Spleen (tissue), 11 donors: Measurements from ENCODE around the gene JCAD. TPM values are rescaled to one million over a fixed set of nuclear protein-coding genes. Genes with fewer than 3 reads are reported as not detected.

Source experiments
- DNase-seq: peaks from one replicate; pipeline ENCODE4 v3.0.0-alpha.2; 2020
- H3K27ac ChIP-seq, 8 donors: fragments of 200-600 bp; sonication (generic) in 7 of 8; 1 replicate in 4 of 8; 2 replicates in 4 of 8; pipeline versions ENCODE4 v1.5.0 to v1.8.0; 2016 to 2021; ENCODE audit warnings: inconsistent platforms in 4 of 8, mild to moderate bottlenecking in 4 of 8, moderate library complexity in 1 of 8
- H3K27me3 ChIP-seq, 7 donors: fragments of 200-600 bp; sonication (generic) in 6 of 7; replicated peaks in 1 of 7; 1 replicate in 4 of 7; 2 replicates in 3 of 7; pipeline versions ENCODE4 v1.5.0 to v1.8.0; 2016 to 2021; ENCODE audit warnings: inconsistent platforms in 3 of 7, mild to moderate bottlenecking in 1 of 7
- H3K36me3 ChIP-seq, 6 donors: fragments of 200-600 bp; sonication (generic) in 5 of 6; 1 replicate in 4 of 6; 2 replicates in 2 of 6; pipeline versions ENCODE4 v1.5.0 to v1.8.0; 2016 to 2021; ENCODE audit warnings: inconsistent platforms in 2 of 6
- H3K4me1 ChIP-seq, 6 donors: fragments of 200-600 bp; sonication (generic) in 5 of 6; 1 replicate in 3 of 6; 2 replicates in 3 of 6; pipeline versions ENCODE4 v1.5.0 to v1.8.0; 2016 to 2021; ENCODE audit warnings: inconsistent platforms in 3 of 6
- H3K4me3 ChIP-seq, 8 donors: fragments of 200-600 bp; sonication (generic) in 7 of 8; 1 replicate in 4 of 8; 2 replicates in 4 of 8; pipeline versions ENCODE4 v1.5.0 to v1.8.0; 2016 to 2021; ENCODE audit warnings: inconsistent platforms in 4 of 8, mild to moderate bottlenecking in 4 of 8, moderate library complexity in 2 of 8
- H3K9me3 ChIP-seq, 8 donors: fragments of 200-600 bp; sonication (generic) in 7 of 8; 1 replicate in 4 of 8; 2 replicates in 4 of 8; pipeline versions ENCODE4 v1.5.0 to v1.8.0; 2016 to 2021; ENCODE audit warnings: inconsistent platforms in 4 of 8
- POLR2A ChIP-seq, 3 donors: fragments of 450-650 bp; IDR thresholded peaks; one replicate each; pipeline ENCODE4 v1.5.1; 2017; ENCODE audit warnings: antibody characterized with exemption in 3 of 3, mild to moderate bottlenecking in 1 of 3
- POLR2AphosphoS5 ChIP-seq, 3 donors: sonication (generic); formaldehyde crosslinking; IDR thresholded peaks; one replicate each; pipeline ENCODE4 v1.5.1; 2017; ENCODE audit warnings: antibody characterized with exemption in 3 of 3
- WGBS, 5 donors: extraction: QIAGEN DNeasy Blood & Tissue Kit in 3 of 5; methylation state at CpG; one replicate each; pipeline versions ENCODE4 v1.1.5 to v1.1.7; 2013 to 2018; 5-methylcytosine and 5-hydroxymethylcytosine counted together
- intact Hi-C: fragments of 100-400 bp; cut with DNase I; formaldehyde crosslinking; loops from one replicate; pipeline ENCODE4 v1.15.0; 2023; ENCODE audit warnings: low total_unique reads
- polyA plus RNA-seq, 3 donors: library from polyadenylated mRNA; stranded (reverse); fragments of 200-250 nt; gene quantifications; one replicate each; pipeline ENCODE4 v1.2.1, GENCODE V29; 2013
- total RNA-seq, 7 donors: library from RNA; depleted of rRNA in 3 of 7; stranded (reverse); fragments of >200 nt in 3 of 7; fragmentation: NEBNext Ultra II Directional in 4 of 7; extraction: Animal tissue kit (Norgen Biotek cat#: 25700) in 4 of 7; gene quantifications; one replicate each; pipeline versions ENCODE4 v1.1.0 to v1.2.1, GENCODE V29; 2016 to 2021
- TF ChIP-seq, protein P1 (sequence below), 11 experiments: fragments of 200-600 bp in 7 of 11; fragments of 450-650 bp in 4 of 11; sonication (generic) in 4 of 11; IDR thresholded peaks in 8 of 11; conservative IDR thresholded peaks in 3 of 11; 1 replicate in 7 of 11; 2 replicates in 4 of 11; pipeline versions ENCODE4 v1.4.0 to v1.8.0; 2016 to 2021; ENCODE audit warnings: antibody characterized with exemption in 11 of 11, inconsistent platforms in 4 of 11, mild to moderate bottlenecking in 1 of 11
- donor health status: healthy with polysubstance abuse.
- donor health status: DM: no; HTN: no; CAD: no; lungs with moderate emphysema.
- donor health status: DM: no; HTN: no; CAD: no.
- donor health status: Bipolar disorder and iron deficiency.
- donor health status: healthy.
- donor health status: DM: no; HTN: no; CAD: no.
- donor health status: DM: yes; HTN: yes; CAD: no.

Gene JCAD
- total and polyA plus RNA-seq, 10 donors: 0.26 to 5.2 (median 1.8) TPM

DNA sequence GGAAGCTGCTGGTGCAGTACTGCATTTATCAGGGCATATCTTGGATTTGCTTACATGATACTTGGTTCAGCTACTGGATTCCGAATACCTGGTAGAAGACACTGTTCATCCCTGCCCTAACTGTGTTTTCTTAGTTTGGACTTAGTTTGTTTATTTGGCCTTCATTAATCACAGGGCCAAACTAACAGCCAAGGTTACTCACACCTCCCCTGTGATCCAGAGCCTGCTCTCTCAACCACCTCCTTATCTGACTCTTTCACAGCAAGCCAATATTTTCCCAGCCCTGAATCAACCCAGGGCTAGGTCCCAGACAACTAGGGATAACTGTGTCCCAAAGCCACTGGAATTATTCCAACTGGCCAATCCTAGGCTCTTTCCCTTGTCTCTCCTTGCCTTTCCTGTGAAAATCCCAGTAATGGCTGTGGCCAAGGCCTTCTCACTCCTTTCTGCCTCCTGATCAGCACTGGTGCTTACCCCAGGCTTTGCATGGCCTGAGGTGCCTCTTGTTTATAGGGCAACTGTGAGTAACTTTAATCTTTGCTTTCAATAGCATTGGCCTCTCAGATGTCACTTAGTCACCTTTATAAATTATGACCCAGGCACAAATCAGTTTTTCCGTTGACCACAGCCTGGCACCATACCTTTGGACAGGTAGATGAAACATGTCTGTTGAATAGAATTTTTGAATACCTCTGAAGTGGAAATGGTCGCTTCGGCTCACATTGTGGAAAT lies 9.3 kb upstream of the JCAD start:
- H3K27ac ChIP-seq: no peak overlapping the region
- H3K9me3 ChIP-seq: no peaks in the 10 kb centered on the region
- H3K27me3 ChIP-seq: peaks cover 0 to 34% (median 0%) of the 10 kb centered on the region in 7 donors
- WGBS, 5 donors: 88 to 97% (median 91%) methylated on average over 4 of the region's 4 CpGs
- no peaks in the 10 kb centered on the region for H3K4me1 ChIP-seq
- TF ChIP-seq POLR2A (IDR thresholded peaks at IDR 0.05) (no peak), POLR2AphosphoS5 (IDR thresholded peaks at IDR 0.05) (no peak)
- TF ChIP-seq, protein P1, sequence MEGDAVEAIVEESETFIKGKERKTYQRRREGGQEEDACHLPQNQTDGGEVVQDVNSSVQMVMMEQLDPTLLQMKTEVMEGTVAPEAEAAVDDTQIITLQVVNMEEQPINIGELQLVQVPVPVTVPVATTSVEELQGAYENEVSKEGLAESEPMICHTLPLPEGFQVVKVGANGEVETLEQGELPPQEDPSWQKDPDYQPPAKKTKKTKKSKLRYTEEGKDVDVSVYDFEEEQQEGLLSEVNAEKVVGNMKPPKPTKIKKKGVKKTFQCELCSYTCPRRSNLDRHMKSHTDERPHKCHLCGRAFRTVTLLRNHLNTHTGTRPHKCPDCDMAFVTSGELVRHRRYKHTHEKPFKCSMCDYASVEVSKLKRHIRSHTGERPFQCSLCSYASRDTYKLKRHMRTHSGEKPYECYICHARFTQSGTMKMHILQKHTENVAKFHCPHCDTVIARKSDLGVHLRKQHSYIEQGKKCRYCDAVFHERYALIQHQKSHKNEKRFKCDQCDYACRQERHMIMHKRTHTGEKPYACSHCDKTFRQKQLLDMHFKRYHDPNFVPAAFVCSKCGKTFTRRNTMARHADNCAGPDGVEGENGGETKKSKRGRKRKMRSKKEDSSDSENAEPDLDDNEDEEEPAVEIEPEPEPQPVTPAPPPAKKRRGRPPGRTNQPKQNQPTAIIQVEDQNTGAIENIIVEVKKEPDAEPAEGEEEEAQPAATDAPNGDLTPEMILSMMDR (IDR thresholded peaks at IDR 0.05 in 8 of 11, conservative IDR thresholded peaks at IDR 0.05 in 3 of 11): no peak
- DNase-seq: no peak
- intact Hi-C loops: no loop called here
- no peak overlapping the region for H3K4me3 ChIP-seq
- no peaks in the 10 kb centered on the region for H3K36me3 ChIP-seq

DNA sequence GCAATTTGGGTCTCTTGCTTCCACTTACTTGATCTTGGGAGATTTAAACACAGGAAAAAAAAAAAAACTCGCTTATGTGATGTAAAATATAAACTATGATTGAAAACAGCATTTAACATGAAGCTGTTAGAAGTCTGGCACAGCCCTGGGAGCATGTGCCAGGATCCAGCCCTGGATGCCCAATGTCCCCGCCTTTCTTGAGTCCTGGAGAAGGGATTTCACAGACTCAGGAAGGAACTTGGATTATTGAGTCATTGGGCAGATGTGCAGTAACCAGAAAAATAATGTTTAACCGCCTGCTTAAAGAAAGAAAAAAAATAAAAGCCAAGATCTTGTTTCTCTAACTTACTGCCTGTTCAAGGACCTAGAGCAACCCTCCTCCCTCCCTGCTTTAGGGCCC lies 3.7 kb upstream of the JCAD start:
- intact Hi-C loops: no loop called here
- Histone ChIP-seq H3K9me3 (no peaks in the 10 kb centered on the region), H3K27ac (no peak overlapping the region), H3K36me3 (no peaks in the 10 kb centered on the region), H3K4me3 (no peak overlapping the region), H3K4me1 (peaks cover 3 to 21% (median 14%) of the 10 kb centered on the region in 6 donors), H3K27me3 (peaks cover 0 to 84% (median 34%) of the 10 kb centered on the region in 7 donors)
- WGBS, 5 donors: 66 to 78% (median 74%) methylated on average over 3 of the region's 3 CpGs
- DNase-seq: no peak
- TF ChIP-seq, protein P1 (IDR thresholded peaks at IDR 0.05 in 8 of 11, conservative IDR thresholded peaks at IDR 0.05 in 3 of 11): no peak
- TF ChIP-seq POLR2AphosphoS5 (IDR thresholded peaks at IDR 0.05) (no peak), POLR2A (IDR thresholded peaks at IDR 0.05) (no peak)

DNA sequence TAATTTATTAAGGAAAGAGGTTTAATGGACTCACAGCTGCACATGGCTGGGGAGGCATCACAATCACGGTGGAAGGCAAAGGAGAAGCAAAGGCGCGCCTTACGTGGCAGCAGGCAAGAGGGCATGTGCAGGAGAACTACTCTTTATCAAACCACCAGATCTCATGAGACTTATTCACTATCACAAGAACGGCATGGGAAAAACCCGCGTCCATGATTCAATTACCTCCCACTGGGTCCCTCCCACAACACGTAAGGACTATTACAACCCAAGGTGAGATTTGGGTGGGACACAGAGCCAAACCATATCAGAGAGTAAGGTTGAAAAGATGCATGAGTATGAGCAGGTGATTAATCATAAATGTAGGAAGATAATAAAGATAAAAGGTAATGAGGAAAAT lies 3.2 kb upstream of the JCAD start:
- no peak for DNase-seq
- TF ChIP-seq POLR2AphosphoS5 (IDR thresholded peaks at IDR 0.05) (no peak), POLR2A (IDR thresholded peaks at IDR 0.05) (no peak)
- TF ChIP-seq, protein P1 (IDR thresholded peaks at IDR 0.05 in 8 of 11, conservative IDR thresholded peaks at IDR 0.05 in 3 of 11): no peak
- Histone ChIP-seq H3K4me3 (no peak overlapping the region), H3K27me3 (peaks cover 0 to 89% (median 37%) of the 10 kb centered on the region in 7 donors), H3K27ac (no peak overlapping the region), H3K36me3 (no peaks in the 10 kb centered on the region), H3K4me1 (peaks cover 3 to 24% (median 14%) of the 10 kb centered on the region in 6 donors), H3K9me3 (no peaks in the 10 kb centered on the region)
- intact Hi-C loops: no loop called here
- WGBS, 5 donors: 91 to 96% (median 91%) methylated on average over 8 of the region's 8 CpGs

GRCh38 chr10:30062090-30062489 lies 2.7 kb upstream of the JCAD start:
- TF ChIP-seq POLR2AphosphoS5 (IDR thresholded peaks at IDR 0.05) (no peak), POLR2A (IDR thresholded peaks at IDR 0.05) (no peak)
- TF ChIP-seq, protein P1 (IDR thresholded peaks at IDR 0.05 in 8 of 11, conservative IDR thresholded peaks at IDR 0.05 in 3 of 11): no peak
- Histone ChIP-seq H3K27ac (no peak overlapping the region), H3K9me3 (no peaks in the 10 kb centered on the region), H3K27me3 (peaks cover 0 to 92% (median 37%) of the 10 kb centered on the region in 7 donors), H3K36me3 (no peaks in the 10 kb centered on the region), H3K4me1 (peaks cover 3 to 24% (median 14%) of the 10 kb centered on the region in 6 donors), H3K4me3 (no peak overlapping the region)
- DNase-seq: no peak
- WGBS, 5 donors: 43 to 71% (median 59%) methylated on average over 1 of the region's 1 CpG
- intact Hi-C loops: no loop called here
